Inflammatory macrophage treated with lipopolysaccharide for 1 hour (primary cell): ENCODE results near the gene TP53INP2.
A peak's percentile ranks its signal among the peaks of the same experiment; 100 is the strongest.
"Not testable (repeated sequence)": the region's sequence is repeated elsewhere in the genome, so short reads cannot be mapped to it uniquely, and the experiment has no call there.

Source experiments
- DNase-seq, 2 donors: peaks; one replicate each; pipeline ENCODE4 v3.0.0-alpha.2; 2020 to 2022

TP53INP2 gene

GRCh38 chr20:34704177-34705007, at the start of gene TP53INP2:
Gene TP53INP2, plus strand, starts transcription at chr20:34704344. Its CDS starts 4,396 bp downstream, at chr20:34708740.
- peak; percentile 91 to 95 for DNase-seq

GRCh38 chr20:34658654-34659053, 45.5 kb upstream of the TP53INP2 start:
- DNase-seq: not testable (repeated sequence)

- not testable (repeated sequence) for DNase-seq
Measured at GRCh38 chr20:34661811-34662210, 42.3 kb upstream of the TP53INP2 start.

- DNase-seq: no peak
Measured at GRCh38 chr20:34663213-34663943, 40.8 kb upstream of the TP53INP2 start.

GRCh38 chr20:34664751-34665150, 39.4 kb upstream of the TP53INP2 start:
- not testable (repeated sequence) for DNase-seq

GRCh38 chr20:34669094-34669493, 35.0 kb upstream of the TP53INP2 start:
- no peak for DNase-seq

- DNase-seq: no peak
Measured at GRCh38 chr20:34673412-34673811, 30.7 kb upstream of the TP53INP2 start.

- no peak for DNase-seq
Measured at GRCh38 chr20:34675561-34675960, 28.6 kb upstream of the TP53INP2 start.

GRCh38 chr20:34675993-34676641, 28.0 kb upstream of the TP53INP2 start:
- DNase-seq: peak in 1 of 2 donors; percentile 5

GRCh38 chr20:34676642-34677373, 27.3 kb upstream of the TP53INP2 start, which contains the start of gene PIGU:
Gene PIGU, minus strand, starts transcription at chr20:34677092. Its CDS starts 7 bp downstream, at chr20:34677085.
- peak; percentile 95 to 96 for DNase-seq

- peak; percentile 81 to 93 for DNase-seq
Measured at GRCh38 chr20:34680586-34681175, 23.5 kb upstream of the TP53INP2 start.

- DNase-seq: no peak
Measured at GRCh38 chr20:34683667-34684066, 20.5 kb upstream of the TP53INP2 start.

- DNase-seq: peak; percentile 33 to 47
Measured at GRCh38 chr20:34689486-34689885, 14.7 kb upstream of the TP53INP2 start.

- no peak for DNase-seq
Measured at GRCh38 chr20:34691838-34692237, 12.3 kb upstream of the TP53INP2 start.

- DNase-seq: no peak
Measured at GRCh38 chr20:34693414-34693813, 10.7 kb upstream of the TP53INP2 start.

- no peak for DNase-seq
Measured at GRCh38 chr20:34701405-34702085, 2.6 kb upstream of the TP53INP2 start.

- no peak for DNase-seq
Measured at GRCh38 chr20:34703061-34703423, 1.1 kb upstream of the TP53INP2 start.

GRCh38 chr20:34703424-34704176, 544 bp upstream of the TP53INP2 start:
- peak; percentile 27 to 50 for DNase-seq

- no peak for DNase-seq
Measured at GRCh38 chr20:34705008-34705396, 858 bp downstream of the TP53INP2 start.

- DNase-seq: peak; percentile 41 to 49
Measured at GRCh38 chr20:34705397-34706301, 1.5 kb downstream of the TP53INP2 start.
